SK-N-MC (cell line): ENCODE measurements around the gene JUP.

Experiments used
- EZH2 ChIP-seq: fragments of 200-600 bp; sonication (generic); IDR thresholded peaks from one replicate; pipeline ENCODE4 v1.6.1; 2017; ENCODE audit warnings: antibody characterized with exemption
- POLR2AphosphoS5 ChIP-seq: IDR thresholded peaks from 2 replicates; pipeline ENCODE4 v1.6.1; 2012; ENCODE audit warnings: mild to moderate bottlenecking, low read depth, low read length, borderline replicate concordance

DNA sequence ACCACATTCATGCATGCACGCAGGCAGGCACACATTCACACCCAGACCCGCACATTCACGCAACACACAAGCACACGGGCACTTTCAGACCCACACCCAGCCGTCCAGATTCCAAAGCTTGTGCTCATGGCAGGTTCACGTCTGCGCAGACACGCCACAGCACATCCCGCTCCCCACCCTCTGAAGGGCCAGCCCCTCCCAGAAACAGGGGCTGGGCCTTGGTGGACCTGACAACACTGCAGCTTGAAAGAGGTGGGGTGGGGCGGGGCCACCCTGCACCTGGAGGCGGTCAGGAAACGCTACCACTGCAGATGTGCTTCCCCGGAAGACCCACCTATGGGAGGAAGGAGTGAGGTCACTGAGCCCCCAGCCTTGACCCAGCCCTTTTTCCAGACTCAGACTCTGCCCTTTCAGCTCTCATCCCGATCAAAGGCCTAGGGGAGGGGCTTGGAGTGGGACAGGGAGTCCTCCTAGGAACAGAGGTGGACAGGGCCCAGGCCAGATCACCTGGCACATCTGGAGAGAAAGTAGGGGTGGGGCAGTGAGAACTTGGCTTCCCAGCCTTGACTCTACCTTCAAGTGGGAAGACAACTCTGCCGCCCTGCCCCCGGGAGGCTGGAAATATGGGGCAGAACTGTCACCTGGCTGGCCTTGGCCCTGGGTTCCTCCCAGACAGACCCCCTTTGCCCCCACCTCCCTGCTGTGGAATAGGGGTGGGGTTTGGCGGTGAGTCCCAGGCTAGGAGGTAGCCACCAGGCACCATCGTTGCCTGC, 14.3 kb upstream of the JUP start:
- TF ChIP-seq POLR2AphosphoS5 = no peak
- TF ChIP-seq EZH2 = no peak
